Ishikawa (cell line): Measurements from ENCODE around the gene MRPL53.
A peak's percentile ranks its signal among the peaks of the same experiment; 100 is the strongest.

Source experiments
- CEBPB ChIP-seq: IDR thresholded peaks from 2 replicates; pipeline ENCODE4 v1.6.1; 2012
- CREB1 ChIP-seq: IDR thresholded peaks from 2 replicates; pipeline ENCODE4 v1.6.1; 2012; ENCODE audit warnings: low read depth
- EGR1 ChIP-seq: IDR thresholded peaks from 2 replicates; pipeline ENCODE4 v1.6.1; 2012
- EP300 ChIP-seq: IDR thresholded peaks from 2 replicates; pipeline ENCODE4 v1.6.1; 2012; ENCODE audit warnings: borderline replicate concordance
- FOXM1 ChIP-seq: IDR thresholded peaks from 2 replicates; pipeline ENCODE4 v1.6.1; 2012; ENCODE audit warnings: low read depth, borderline replicate concordance
- NFIC ChIP-seq: IDR thresholded peaks from 2 replicates; pipeline ENCODE4 v1.6.1; 2012
- RAD21 ChIP-seq: IDR thresholded peaks from 2 replicates; pipeline ENCODE4 v1.6.1; 2012; ENCODE audit warnings: low read depth
- TAF1 ChIP-seq: IDR thresholded peaks from 2 replicates; pipeline ENCODE4 v1.6.1; 2012; ENCODE audit warnings: low read depth, mild to moderate bottlenecking
- TCF12 ChIP-seq: IDR thresholded peaks from 2 replicates; pipeline ENCODE4 v1.6.1; 2012; ENCODE audit warnings: low read depth
- TEAD4 ChIP-seq: IDR thresholded peaks from 2 replicates; pipeline ENCODE4 v1.6.1; 2012
- YY1 ChIP-seq: IDR thresholded peaks from 2 replicates; pipeline ENCODE4 v1.6.1; 2012; ENCODE audit warnings: low read depth
- ZBTB7A ChIP-seq: IDR thresholded peaks from 2 replicates; pipeline ENCODE4 v1.6.1; 2012; ENCODE audit warnings: low read depth
- TF ChIP-seq, protein P1 (sequence below): IDR thresholded peaks from 2 replicates; pipeline ENCODE4 v1.6.1; 2012
- TF ChIP-seq, protein P2 (sequence below): IDR thresholded peaks from 2 replicates; pipeline ENCODE4 v1.6.1; 2012; ENCODE audit warnings: low read depth, mild to moderate bottlenecking
- TF ChIP-seq, protein P3 (sequence below): IDR thresholded peaks from 2 replicates; pipeline ENCODE4 v1.6.1; 2012

Gene MRPL53

DNA sequence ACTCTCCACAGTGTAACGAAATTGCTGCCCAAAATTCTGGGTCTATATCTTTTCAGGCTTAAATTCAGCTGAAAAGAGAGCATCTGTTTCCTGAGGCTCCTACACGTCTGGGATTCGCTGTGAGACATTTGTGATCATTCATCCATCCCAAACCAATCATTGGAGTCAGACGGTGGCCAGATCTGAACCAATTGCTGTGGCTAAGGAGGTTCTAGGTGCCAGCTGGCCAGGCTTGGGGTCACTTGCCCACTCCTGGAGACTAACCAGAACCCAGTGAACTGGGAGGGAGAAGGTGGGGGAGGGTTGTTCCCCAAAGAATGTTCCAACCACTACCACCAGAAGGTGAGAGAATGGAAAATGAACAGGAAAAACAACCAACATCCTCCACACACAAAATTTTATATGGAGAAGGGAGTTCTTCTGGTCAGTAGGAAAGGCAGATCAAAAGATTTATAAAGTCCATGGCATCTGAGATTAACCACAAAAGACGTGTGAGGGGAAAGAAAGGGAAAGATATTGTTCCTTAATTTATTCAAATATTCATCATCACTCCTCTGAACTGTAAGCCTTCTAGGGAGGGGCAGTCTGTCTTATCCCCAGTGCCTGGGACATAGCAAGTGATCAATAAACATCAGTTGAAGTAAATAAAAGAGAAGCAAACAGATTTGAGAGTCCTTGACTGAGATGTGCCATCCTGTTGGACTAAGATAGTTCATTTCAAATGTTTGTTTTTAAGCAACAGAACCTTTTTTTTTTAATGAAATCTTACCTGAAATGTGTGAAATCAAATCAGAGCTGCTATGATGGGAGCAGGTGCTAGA lies 27.8 kb downstream of the MRPL53 start:
- TF ChIP-seq TEAD4 (no peak), FOXM1 (no peak)

DNA sequence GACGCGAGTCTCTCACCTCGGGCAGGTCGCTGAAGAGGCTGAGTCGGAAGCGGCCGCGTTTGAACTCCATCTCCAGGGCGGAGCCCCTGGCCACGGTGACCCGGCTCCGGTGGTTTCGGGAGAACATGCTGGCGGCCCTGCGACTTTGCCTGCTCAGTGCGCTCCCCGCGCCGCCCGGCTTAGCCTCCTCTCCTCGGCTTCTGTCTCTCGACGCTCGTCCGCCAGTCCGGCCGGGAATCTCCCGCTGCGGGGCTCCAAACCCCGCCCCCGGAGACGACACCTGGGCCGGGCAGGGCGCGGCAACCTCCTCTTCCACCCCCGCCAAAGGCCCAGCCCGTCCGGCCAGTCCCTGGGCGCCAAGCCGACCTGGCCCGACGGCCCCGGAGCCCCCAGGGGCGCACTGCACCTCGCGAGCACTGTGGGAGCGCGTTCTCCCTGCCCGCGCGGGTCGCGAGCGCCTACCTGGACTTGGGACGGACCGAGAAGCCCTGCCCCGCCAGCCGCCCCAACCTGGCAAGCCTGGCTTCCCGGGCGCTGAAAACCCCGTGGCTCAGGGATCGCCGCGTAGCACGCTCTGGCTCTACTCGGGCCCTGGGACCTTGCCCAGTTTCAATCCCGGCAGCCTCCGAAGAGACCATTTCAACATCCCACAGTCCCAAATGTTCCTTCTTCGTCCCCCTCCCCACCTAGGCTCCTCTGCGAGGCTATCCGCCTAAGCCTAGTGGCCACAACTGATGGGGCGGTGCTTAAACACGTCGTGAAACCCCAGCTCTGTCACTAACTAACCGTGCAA lies 30.6 kb downstream of the MRPL53 start, which contains the start of gene RTKN:
RTKN (minus strand) TSS at position 248 of the 793 bp plus-strand sequence; CDS start at position 127, 121 bp downstream.
- peak; percentile 80 for TF ChIP-seq TAF1
- TF ChIP-seq TEAD4 = 0 out of 2 replicates have a peak, but pooled peaks have one; percentile 8
- TF ChIP-seq NFIC = no peak
- peak; percentile 94 for TF ChIP-seq ZBTB7A
- peak; percentile 92 for TF ChIP-seq EGR1
- no peak for TF ChIP-seq RAD21
- TF ChIP-seq TCF12 = peak; percentile 80
- TF ChIP-seq FOXM1 = no peak
- TF ChIP-seq, protein P1, sequence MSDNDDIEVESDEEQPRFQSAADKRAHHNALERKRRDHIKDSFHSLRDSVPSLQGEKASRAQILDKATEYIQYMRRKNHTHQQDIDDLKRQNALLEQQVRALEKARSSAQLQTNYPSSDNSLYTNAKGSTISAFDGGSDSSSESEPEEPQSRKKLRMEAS = peak; percentile 79

DNA sequence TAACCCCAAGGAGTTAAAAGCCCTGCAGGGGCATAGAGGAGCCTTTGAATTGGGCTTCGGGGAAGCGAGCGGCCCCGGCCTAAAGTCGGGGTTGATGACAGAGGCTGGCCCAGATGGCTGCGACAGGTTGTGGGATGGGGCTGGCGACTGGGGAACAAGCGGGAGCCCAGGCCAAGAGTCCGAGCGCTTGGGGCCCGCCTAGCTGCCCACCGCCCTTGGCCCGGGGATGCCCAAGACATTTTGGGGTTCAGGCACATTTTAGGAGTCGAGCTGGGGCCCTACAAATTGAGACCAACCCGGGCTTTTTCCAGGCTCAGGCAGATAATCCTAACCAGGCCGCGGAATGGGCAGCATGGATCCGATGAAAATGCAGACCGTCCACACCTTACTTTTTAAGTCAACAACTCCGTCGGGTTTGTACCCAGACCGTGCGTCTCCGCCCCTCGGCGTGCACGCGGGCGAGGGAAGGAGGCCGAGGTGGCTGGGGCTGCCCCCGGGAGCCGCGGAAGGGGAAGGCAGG lies 31.2 kb downstream of the MRPL53 start:
- TF ChIP-seq RAD21 = no peak
- TF ChIP-seq, protein P1 = peak; percentile 76; the same call in 1 of the 2 replicates

DNA sequence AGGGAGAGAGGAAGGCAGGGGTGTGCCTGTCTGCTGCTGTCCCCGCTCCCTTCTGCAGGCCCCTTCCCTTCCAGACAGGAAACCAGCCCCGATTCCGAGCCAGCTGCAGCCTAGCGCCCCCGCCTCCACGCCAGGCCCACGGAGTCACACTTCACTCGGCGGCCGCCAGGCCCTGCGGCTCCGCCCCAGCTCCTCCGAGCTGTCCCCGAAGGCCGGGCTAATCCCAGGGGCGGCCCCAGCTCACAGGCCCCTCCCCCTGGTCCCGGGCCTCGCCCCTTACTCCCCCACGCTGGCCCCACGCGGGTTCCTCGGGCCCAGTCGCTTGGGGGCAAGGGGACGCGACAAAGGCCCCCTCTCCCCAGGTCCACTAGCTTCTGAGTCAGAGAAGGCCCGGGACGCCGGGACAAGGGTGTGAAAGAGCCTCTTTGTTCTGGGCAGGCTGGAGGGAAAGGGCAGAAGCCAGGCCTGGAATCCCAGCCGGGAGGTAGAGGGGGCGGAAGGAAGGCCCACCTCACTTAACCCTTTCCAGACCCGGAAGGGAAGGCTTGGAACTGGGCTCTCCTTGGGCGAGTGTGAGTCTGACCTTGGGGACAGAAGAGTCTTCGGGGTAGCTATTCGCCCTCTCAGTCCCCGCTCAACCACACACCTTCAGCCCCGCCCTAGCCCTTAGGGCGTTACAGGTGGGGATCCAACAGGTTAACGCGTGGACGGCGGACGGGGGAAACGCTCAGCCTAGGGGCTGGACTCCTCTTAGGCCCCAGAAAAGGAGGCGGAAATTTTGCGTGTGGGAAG lies 31.9 kb downstream of the MRPL53 start:
- no peak; the same call in 1 of the 2 replicates for TF ChIP-seq EP300
- TF ChIP-seq RAD21 = no peak
- TF ChIP-seq EGR1 = peak; percentile 52
- TF ChIP-seq TCF12 = peak; percentile 8; the same call in 1 of the 2 replicates
- TF ChIP-seq, protein P1 = peak; percentile 70
- TF ChIP-seq ZBTB7A = peak; percentile 88; the same call in 1 of the 2 replicates
- TF ChIP-seq TEAD4 = peak; percentile 65; the same call in 1 of the 2 replicates

DNA sequence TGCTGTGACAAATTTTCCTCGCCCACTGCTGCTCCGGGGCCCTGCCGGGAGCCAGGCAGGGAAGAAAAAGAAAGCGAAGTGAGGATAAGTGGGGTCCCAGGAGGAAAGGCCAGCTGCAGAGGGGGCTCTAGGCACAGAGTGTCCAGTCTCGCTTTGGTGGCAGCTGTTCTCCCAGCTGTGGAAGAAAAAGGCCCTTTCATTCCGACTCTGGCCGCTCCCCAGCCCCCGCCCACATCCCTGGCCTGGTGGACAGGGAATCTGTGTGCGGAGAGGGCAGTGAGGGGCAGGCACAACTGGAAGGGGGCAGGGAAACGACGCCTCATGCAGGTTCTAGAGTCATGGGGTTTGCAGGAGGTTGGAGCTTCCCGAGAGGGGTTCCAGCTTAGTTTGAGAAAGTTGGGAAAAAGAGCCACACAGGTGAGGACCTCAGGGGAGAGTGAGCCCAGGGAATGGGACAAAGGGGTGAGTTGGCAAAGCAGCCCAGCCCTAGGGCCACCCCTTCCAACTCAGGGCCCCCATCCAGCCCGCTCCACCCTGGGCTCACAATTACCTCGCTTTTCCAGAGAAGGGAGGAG lies 32.6 kb downstream of the MRPL53 start:
- TF ChIP-seq RAD21 = no peak

DNA sequence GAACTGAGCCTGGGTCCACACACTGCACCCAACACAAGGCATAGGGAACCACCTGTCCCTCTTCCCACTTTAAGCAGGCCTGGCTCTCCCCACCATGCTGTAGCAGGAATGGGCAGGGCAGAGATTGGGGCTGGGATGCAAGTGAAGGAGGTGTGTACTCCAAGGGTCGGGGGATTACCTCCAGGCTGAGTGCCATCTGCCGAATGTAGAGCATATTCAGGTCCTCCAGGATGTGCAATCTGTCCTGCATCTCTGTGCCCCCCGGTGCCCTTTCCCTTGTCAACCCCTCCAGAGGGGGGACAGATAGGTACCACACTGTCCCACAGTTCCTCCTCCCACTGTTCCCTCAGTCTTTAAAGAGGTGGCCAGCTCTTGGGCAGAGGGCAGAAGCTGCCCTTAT lies 33.1 kb downstream of the MRPL53 start:
- TF ChIP-seq NFIC (no peak), CEBPB (no peak), YY1 (no peak), TAF1 (no peak), EP300 (no peak), RAD21 (no peak), CREB1 (no peak), FOXM1 (no peak), EGR1 (no peak), ZBTB7A (no peak), TEAD4 (no peak), TCF12 (no peak)
- TF ChIP-seq, protein P2, sequence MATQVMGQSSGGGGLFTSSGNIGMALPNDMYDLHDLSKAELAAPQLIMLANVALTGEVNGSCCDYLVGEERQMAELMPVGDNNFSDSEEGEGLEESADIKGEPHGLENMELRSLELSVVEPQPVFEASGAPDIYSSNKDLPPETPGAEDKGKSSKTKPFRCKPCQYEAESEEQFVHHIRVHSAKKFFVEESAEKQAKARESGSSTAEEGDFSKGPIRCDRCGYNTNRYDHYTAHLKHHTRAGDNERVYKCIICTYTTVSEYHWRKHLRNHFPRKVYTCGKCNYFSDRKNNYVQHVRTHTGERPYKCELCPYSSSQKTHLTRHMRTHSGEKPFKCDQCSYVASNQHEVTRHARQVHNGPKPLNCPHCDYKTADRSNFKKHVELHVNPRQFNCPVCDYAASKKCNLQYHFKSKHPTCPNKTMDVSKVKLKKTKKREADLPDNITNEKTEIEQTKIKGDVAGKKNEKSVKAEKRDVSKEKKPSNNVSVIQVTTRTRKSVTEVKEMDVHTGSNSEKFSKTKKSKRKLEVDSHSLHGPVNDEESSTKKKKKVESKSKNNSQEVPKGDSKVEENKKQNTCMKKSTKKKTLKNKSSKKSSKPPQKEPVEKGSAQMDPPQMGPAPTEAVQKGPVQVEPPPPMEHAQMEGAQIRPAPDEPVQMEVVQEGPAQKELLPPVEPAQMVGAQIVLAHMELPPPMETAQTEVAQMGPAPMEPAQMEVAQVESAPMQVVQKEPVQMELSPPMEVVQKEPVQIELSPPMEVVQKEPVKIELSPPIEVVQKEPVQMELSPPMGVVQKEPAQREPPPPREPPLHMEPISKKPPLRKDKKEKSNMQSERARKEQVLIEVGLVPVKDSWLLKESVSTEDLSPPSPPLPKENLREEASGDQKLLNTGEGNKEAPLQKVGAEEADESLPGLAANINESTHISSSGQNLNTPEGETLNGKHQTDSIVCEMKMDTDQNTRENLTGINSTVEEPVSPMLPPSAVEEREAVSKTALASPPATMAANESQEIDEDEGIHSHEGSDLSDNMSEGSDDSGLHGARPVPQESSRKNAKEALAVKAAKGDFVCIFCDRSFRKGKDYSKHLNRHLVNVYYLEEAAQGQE = no peak
- TF ChIP-seq, protein P1 = no peak
- TF ChIP-seq, protein P3, sequence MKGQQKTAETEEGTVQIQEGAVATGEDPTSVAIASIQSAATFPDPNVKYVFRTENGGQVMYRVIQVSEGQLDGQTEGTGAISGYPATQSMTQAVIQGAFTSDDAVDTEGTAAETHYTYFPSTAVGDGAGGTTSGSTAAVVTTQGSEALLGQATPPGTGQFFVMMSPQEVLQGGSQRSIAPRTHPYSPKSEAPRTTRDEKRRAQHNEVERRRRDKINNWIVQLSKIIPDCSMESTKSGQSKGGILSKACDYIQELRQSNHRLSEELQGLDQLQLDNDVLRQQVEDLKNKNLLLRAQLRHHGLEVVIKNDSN = no peak

DNA sequence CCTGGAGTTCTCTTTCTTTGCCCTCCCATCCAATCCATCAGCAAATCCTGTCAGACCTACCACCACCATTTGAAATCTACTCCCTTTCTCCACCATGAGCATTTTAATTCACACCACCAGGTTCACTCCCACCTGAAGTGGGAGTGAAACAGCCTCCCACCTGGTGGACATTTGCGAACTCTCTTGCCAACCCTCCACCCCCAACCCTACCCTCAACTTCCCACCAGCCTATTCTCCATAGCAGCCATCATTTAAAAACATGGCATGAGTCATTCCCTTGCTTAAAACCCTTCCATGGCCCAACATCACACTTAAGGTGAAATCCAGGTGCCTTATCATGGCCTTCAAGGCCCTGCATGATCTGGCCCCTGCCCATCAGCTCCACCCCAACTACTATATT lies 34.2 kb downstream of the MRPL53 start:
- TF ChIP-seq, protein P1 = no peak
- TF ChIP-seq CREB1 (no peak), ZBTB7A (no peak), TEAD4 (no peak), YY1 (no peak)
- TF ChIP-seq, protein P3 = no peak
